ENCODE data around the gene ARHGAP21. TPM values are rescaled to one million over a fixed set of nuclear protein-coding genes. Genes with fewer than 3 reads are reported as not detected.

ARHGAP21 gene
- total RNA-seq, 2 experiments from 2014 or later: 19.7 to 25.9 TPM

- ATAC-seq (no peak), DNase-seq (no peak)
- H3K27me3 Mint-ChIP-seq: no peaks in the 10 kb centered on the region
- CTCF ChIA-PET: no interaction called here
- POLR2A ChIA-PET: no interaction called here
- peaks cover 26% of the 10 kb centered on the region for H3K4me1 Mint-ChIP-seq
- H3K4me3 Mint-ChIP-seq: peak overlapping the region; percentile 79
- H3K9me3 Mint-ChIP-seq (ENCODE audit: low read depth): no peaks in the 10 kb centered on the region
- intact Hi-C loops (cut with DNase I, micrococcal nuclease): loop anchor here (5.0 to 10.0 kb wide), 8 partner anchors 80 to 1725 kb away; partner anchors contain the start of gene PRTFDC1 (in 1 of the 2)
- H3K27ac Mint-ChIP-seq: peak overlapping the region; percentile 77
- H3K36me3 Mint-ChIP-seq (ENCODE audit: low read depth): peaks cover 9% of the 10 kb centered on the region
Measured at GRCh38 chr10:24722131-24722675, 1.5 kb downstream of the ARHGAP21 start.

GRCh38 chr10:24721229-24722106 is 2.2 kb downstream of the ARHGAP21 start:
- Mint-ChIP-seq H3K4me1 (peaks cover 26% of the 10 kb centered on the region), H3K9me3 (ENCODE audit: low read depth) (no peaks in the 10 kb centered on the region), H3K27me3 (no peaks in the 10 kb centered on the region), H3K27ac (peak overlapping the region; percentile 48), H3K4me3 (peak overlapping the region; percentile 79), H3K36me3 (ENCODE audit: low read depth) (peaks cover 9% of the 10 kb centered on the region)
- DNase-seq (no peak), ATAC-seq (no peak)
- ChIA-PET POLR2A (interaction anchor here (0.6 kb wide), 1 partner anchor 207 kb away, joined by 5 read pairs; no protein-coding TSS in a partner anchor), CTCF (no interaction called here)
- intact Hi-C loops (cut with DNase I, micrococcal nuclease): loop anchor here (5.0 to 10.0 kb wide), 8 partner anchors 79 to 1726 kb away; partner anchors contain the start of gene PRTFDC1 (in 1 of the 2)

GRCh38 chr10:24720096-24720495 is 3.6 kb downstream of the ARHGAP21 start:
- intact Hi-C loops (cut with DNase I, micrococcal nuclease): loop anchor here (5.0 to 10.0 kb wide), 8 partner anchors 78 to 1727 kb away; partner anchors contain the start of gene PRTFDC1 (in 1 of the 2)
- no peaks in the 10 kb centered on the region for H3K9me3 Mint-ChIP-seq (ENCODE audit: low read depth)
- H3K27me3 Mint-ChIP-seq: no peaks in the 10 kb centered on the region
- peaks cover 9% of the 10 kb centered on the region for H3K36me3 Mint-ChIP-seq (ENCODE audit: low read depth)
- ATAC-seq: no peak
- DNase-seq: no peak
- H3K4me1 Mint-ChIP-seq: peaks cover 25% of the 10 kb centered on the region
- H3K4me3 Mint-ChIP-seq: no peak overlapping the region
- no peak overlapping the region for H3K27ac Mint-ChIP-seq
- ChIA-PET POLR2A (no interaction called here), CTCF (no interaction called here)

GRCh38 chr10:24718031-24718855 is 5.4 kb downstream of the ARHGAP21 start:
- ATAC-seq (no peak), DNase-seq (no peak)
- Mint-ChIP-seq H3K27ac (no peak overlapping the region), H3K4me3 (no peak overlapping the region), H3K27me3 (no peaks in the 10 kb centered on the region), H3K4me1 (peaks cover 24% of the 10 kb centered on the region), H3K9me3 (ENCODE audit: low read depth) (no peaks in the 10 kb centered on the region), H3K36me3 (ENCODE audit: low read depth) (peaks cover 9% of the 10 kb centered on the region)
- POLR2A ChIA-PET: no interaction called here
- intact Hi-C loops (cut with DNase I, micrococcal nuclease): no loop called here
- CTCF ChIA-PET: no interaction called here

- ChIA-PET CTCF (interaction anchor here (1.3 kb wide), 1 partner anchor 92 kb away, joined by 3 read pairs; no protein-coding TSS in a partner anchor), POLR2A (no interaction called here)
- no peak overlapping the region for H3K4me3 Mint-ChIP-seq
- intact Hi-C loops (cut with DNase I, micrococcal nuclease): no loop called here
- H3K27ac Mint-ChIP-seq: no peak overlapping the region
- no peak for ATAC-seq
- no peak for DNase-seq
- no peaks in the 10 kb centered on the region for H3K9me3 Mint-ChIP-seq (ENCODE audit: low read depth)
- peaks cover 13% of the 10 kb centered on the region for H3K4me1 Mint-ChIP-seq
- H3K27me3 Mint-ChIP-seq: no peaks in the 10 kb centered on the region
- H3K36me3 Mint-ChIP-seq (ENCODE audit: low read depth): peaks cover 4% of the 10 kb centered on the region
Measured at GRCh38 chr10:24716295-24716694, 7.4 kb downstream of the ARHGAP21 start.

GRCh38 chr10:24715246-24715769 is 8.4 kb downstream of the ARHGAP21 start:
- no peaks in the 10 kb centered on the region for H3K9me3 Mint-ChIP-seq (ENCODE audit: low read depth)
- ChIA-PET CTCF (interaction anchor here (1.3 kb wide), 1 partner anchor 91 kb away, joined by 3 read pairs; no protein-coding TSS in a partner anchor), POLR2A (no interaction called here)
- peaks cover 4% of the 10 kb centered on the region for H3K4me1 Mint-ChIP-seq
- intact Hi-C loops (cut with DNase I, micrococcal nuclease): no loop called here
- ATAC-seq (no peak), DNase-seq (no peak)
- H3K27me3 Mint-ChIP-seq: no peaks in the 10 kb centered on the region
- no peak overlapping the region for H3K27ac Mint-ChIP-seq
- no peak overlapping the region for H3K4me3 Mint-ChIP-seq
- H3K36me3 Mint-ChIP-seq (ENCODE audit: low read depth): no peaks in the 10 kb centered on the region

GRCh38 chr10:24713086-24713485 is 10.6 kb downstream of the ARHGAP21 start:
- CTCF ChIA-PET: interaction anchor here (0.6 to 0.7 kb wide), 2 partner anchors 117 to 204 kb away, joined by 3 to 6 read pairs; no protein-coding TSS in a partner anchor
- no peak overlapping the region for H3K4me3 Mint-ChIP-seq
- no peaks in the 10 kb centered on the region for H3K9me3 Mint-ChIP-seq (ENCODE audit: low read depth)
- no peaks in the 10 kb centered on the region for H3K27me3 Mint-ChIP-seq
- no peaks in the 10 kb centered on the region for H3K36me3 Mint-ChIP-seq (ENCODE audit: low read depth)
- DNase-seq (no peak), ATAC-seq (no peak)
- no peak overlapping the region for H3K27ac Mint-ChIP-seq
- H3K4me1 Mint-ChIP-seq: peaks cover 3% of the 10 kb centered on the region
- intact Hi-C loops (cut with DNase I, micrococcal nuclease): no loop called here
- POLR2A ChIA-PET: no interaction called here

- no peak for DNase-seq
- no peak for ATAC-seq
- CTCF ChIA-PET: no interaction called here
- no peaks in the 10 kb centered on the region for H3K36me3 Mint-ChIP-seq (ENCODE audit: low read depth)
- H3K4me1 Mint-ChIP-seq: peaks cover 3% of the 10 kb centered on the region
- no peaks in the 10 kb centered on the region for H3K27me3 Mint-ChIP-seq
- POLR2A ChIA-PET: no interaction called here
- H3K4me3 Mint-ChIP-seq: no peak overlapping the region
- intact Hi-C loops (cut with DNase I, micrococcal nuclease): no loop called here
- H3K9me3 Mint-ChIP-seq (ENCODE audit: low read depth): no peaks in the 10 kb centered on the region
- no peak overlapping the region for H3K27ac Mint-ChIP-seq
Measured at GRCh38 chr10:24711465-24711864, 12.2 kb downstream of the ARHGAP21 start.

GRCh38 chr10:24708081-24708480 is 15.6 kb downstream of the ARHGAP21 start:
- H3K9me3 Mint-ChIP-seq (ENCODE audit: low read depth): no peaks in the 10 kb centered on the region
- no peaks in the 10 kb centered on the region for H3K36me3 Mint-ChIP-seq (ENCODE audit: low read depth)
- DNase-seq: no peak
- no peak for ATAC-seq
- intact Hi-C loops (cut with DNase I, micrococcal nuclease): no loop called here
- no peak overlapping the region for H3K4me3 Mint-ChIP-seq
- POLR2A ChIA-PET: interaction anchor here (1.2 kb wide), 1 partner anchor 308 kb away, joined by 5 read pairs; the partner anchor contains the start of genes ENKUR and THNSL1
- peaks cover 3% of the 10 kb centered on the region for H3K4me1 Mint-ChIP-seq
- no peaks in the 10 kb centered on the region for H3K27me3 Mint-ChIP-seq
- CTCF ChIA-PET: interaction anchor here (0.7 kb wide), 1 partner anchor 118 kb away, joined by 3 read pairs; no protein-coding TSS in a partner anchor
- H3K27ac Mint-ChIP-seq: no peak overlapping the region

- no peaks in the 10 kb centered on the region for H3K27me3 Mint-ChIP-seq
- ChIA-PET POLR2A (interaction anchor here (1.2 kb wide), 1 partner anchor 309 kb away, joined by 5 read pairs; the partner anchor contains the start of genes ENKUR and THNSL1), CTCF (interaction anchor here (0.5 to 1.4 kb wide), 5 partner anchors 9 to 149 kb away, joined by 3 to 6 read pairs (median 5); no protein-coding TSS in a partner anchor)
- DNase-seq: peak; percentile 35
- H3K4me3 Mint-ChIP-seq: no peak overlapping the region
- no peaks in the 10 kb centered on the region for H3K9me3 Mint-ChIP-seq (ENCODE audit: low read depth)
- H3K4me1 Mint-ChIP-seq: peaks cover 3% of the 10 kb centered on the region
- no peaks in the 10 kb centered on the region for H3K36me3 Mint-ChIP-seq (ENCODE audit: low read depth)
- intact Hi-C loops (cut with DNase I, micrococcal nuclease): loop anchor here (1.0 to 2.0 kb wide), 3 partner anchors 17 to 497 kb away; no protein-coding TSS in a partner anchor
- H3K27ac Mint-ChIP-seq: no peak overlapping the region
- ATAC-seq: peak; percentile 93
Measured at GRCh38 chr10:24707445-24707844, 16.2 kb downstream of the ARHGAP21 start.

Measured in activated CD4-positive, alpha-beta T cell treated with anti-CD3 and anti-CD28 coated beads for 36 hours (primary cell).